Measurements from ENCODE around the gene DNAJC5G.

GRCh38 chr2:27312152-27312551 lies 36.9 kb downstream of the DNAJC5G start:
- TF ChIP-seq EP300 (IDR thresholded peaks at IDR 0.05; ENCODE audit: borderline replicate concordance in 1 of 2, low read depth in 1 of 2, low read length in 1 of 2) (no peak), CTCF (IDR thresholded peaks at IDR 0.05) (no peak), YY1 (IDR thresholded peaks at IDR 0.05; ENCODE audit: low read depth) (no peak), MAX (IDR thresholded peaks at IDR 0.05; ENCODE audit: low read depth) (no peak), FOXJ3 (CRISPR knock-in tag; IDR thresholded peaks at IDR 0.05) (no peak)
